HFFc6 (cell line): ENCODE measurements around the gene TTC31. TPM values are rescaled to one million over a fixed set of nuclear protein-coding genes. Genes with fewer than 3 reads are reported as not detected.
A peak's percentile ranks its signal among the peaks of the same experiment; 100 is the strongest.

Experiments used
- DNase-seq: peaks from one replicate; pipeline ENCODE4 v3.0.0-alpha.2; 2018
- H3K27ac Mint-ChIP-seq: 2 replicates; pipeline ENCODE4 v1.8.0; 2020; ENCODE audit warnings: mild to moderate bottlenecking, mixed read lengths
- H3K27me3 Mint-ChIP-seq: 2 replicates; pipeline ENCODE4 v1.8.0; 2021; ENCODE audit warnings: mild to moderate bottlenecking, moderate library complexity, mixed read lengths; ENCODE audit not compliant: insufficient read depth
- H3K36me3 Mint-ChIP-seq: 2 replicates; pipeline ENCODE4 v1.8.0; 2021; ENCODE audit warnings: low read depth, mixed read lengths
- H3K4me1 Mint-ChIP-seq: 2 replicates; pipeline ENCODE4 v1.8.0; 2020; ENCODE audit warnings: low read depth, mixed read lengths
- H3K4me3 Mint-ChIP-seq: 2 replicates; pipeline ENCODE4 v1.8.0; 2020; ENCODE audit warnings: mild to moderate bottlenecking, moderate library complexity, mixed read lengths
- H3K9me3 Mint-ChIP-seq: 2 replicates; pipeline ENCODE4 v1.8.0; 2020; ENCODE audit warnings: mild to moderate bottlenecking, mixed read lengths
- total RNA-seq, 6 experiments: library from RNA; stranded (reverse); fragmentation: NEBNext Ultra II Directional; extraction: Animal tissue kit (Norgen Biotek cat#: 25700); gene quantifications; 2 replicates in 1 of 6; 3 replicates in 5 of 6; pipeline ENCODE4 v1.2.3, GENCODE V29; 2021
- TF ChIP-seq, protein P1 (sequence below): fragments of 200-600 bp; sonication (generic); IDR thresholded peaks from 2 replicates; pipeline ENCODE4 v1.5.0; 2021; ENCODE audit warnings: antibody characterized with exemption, mild to moderate bottlenecking

Gene TTC31
- total RNA-seq, 6 experiments from 2014 or later: 14.3 to 17.4 (median 16.7) TPM

DNA sequence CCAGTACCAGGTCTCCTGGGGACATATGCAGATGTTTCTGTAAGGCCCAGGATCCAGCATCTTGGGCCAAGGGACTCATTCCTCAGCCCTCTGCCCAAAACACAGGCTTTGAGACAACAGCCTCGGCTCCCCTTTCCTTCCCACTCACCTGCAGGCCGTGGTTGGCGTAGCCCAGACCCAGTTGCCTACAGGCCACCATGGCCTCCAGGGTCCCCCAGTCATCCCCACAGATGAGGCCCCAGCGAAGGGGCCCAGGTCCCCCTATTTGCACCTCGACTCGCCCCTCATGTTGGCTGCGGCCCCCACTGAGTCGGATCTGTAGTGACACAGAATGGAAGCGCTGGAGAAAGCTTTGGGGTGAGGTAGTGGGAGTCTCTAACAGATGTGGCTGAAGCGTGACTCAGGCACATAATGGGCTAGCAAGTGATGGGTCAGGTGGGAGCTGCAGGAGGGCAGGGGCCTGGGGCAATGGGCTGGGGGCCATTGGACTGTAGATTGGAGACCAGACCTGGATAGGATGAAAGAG lies 52.6 kb downstream of the TTC31 start:
- Mint-ChIP-seq H3K4me1 (peaks cover 36% of the 10 kb centered on the region), H3K4me3 (no peak overlapping the region), H3K36me3 (peaks cover 9% of the 10 kb centered on the region), H3K9me3 (no peaks in the 10 kb centered on the region), H3K27me3 (no peaks in the 10 kb centered on the region), H3K27ac (no peak overlapping the region)
- TF ChIP-seq, protein P1, sequence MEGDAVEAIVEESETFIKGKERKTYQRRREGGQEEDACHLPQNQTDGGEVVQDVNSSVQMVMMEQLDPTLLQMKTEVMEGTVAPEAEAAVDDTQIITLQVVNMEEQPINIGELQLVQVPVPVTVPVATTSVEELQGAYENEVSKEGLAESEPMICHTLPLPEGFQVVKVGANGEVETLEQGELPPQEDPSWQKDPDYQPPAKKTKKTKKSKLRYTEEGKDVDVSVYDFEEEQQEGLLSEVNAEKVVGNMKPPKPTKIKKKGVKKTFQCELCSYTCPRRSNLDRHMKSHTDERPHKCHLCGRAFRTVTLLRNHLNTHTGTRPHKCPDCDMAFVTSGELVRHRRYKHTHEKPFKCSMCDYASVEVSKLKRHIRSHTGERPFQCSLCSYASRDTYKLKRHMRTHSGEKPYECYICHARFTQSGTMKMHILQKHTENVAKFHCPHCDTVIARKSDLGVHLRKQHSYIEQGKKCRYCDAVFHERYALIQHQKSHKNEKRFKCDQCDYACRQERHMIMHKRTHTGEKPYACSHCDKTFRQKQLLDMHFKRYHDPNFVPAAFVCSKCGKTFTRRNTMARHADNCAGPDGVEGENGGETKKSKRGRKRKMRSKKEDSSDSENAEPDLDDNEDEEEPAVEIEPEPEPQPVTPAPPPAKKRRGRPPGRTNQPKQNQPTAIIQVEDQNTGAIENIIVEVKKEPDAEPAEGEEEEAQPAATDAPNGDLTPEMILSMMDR: no peak
- no peak for DNase-seq

DNA sequence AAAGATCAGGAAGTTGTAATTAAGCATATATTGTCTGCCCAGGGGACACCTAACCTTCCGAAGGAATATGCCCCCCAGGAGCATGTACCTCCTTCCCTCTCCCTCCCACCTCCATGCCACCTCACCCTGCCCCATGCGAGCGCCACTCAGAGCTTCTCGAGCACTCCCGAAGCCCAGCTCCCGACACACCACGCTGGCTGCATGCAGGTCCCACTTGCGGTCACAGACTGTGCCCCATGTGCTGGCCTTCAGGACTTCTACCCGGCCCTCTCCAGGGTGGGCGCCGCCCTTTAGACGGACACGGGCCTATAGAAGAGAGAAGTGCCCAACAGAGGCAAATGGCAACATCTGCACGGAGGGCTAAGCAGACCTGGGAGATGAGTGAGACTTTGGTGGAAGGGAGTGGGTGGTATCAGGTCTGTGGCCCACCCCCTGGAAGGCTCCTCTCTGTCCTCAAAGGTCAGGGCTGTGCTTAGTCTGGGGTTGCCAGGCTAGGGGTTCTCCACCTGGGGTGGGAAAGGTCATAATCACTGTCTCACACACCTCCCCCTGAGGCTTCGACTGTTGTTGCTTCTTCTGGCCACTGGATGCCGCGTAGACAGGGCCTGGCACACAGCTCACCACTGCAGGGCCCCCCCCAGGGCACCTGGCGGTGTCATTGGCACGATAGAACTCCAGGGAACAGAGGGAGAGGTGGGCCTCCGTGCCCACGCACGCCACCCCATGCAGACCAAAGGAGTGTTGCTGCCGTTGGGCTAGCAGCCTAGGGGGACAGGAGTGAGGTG lies 53.5 kb downstream of the TTC31 start:
- Mint-ChIP-seq H3K36me3 (peaks cover 9% of the 10 kb centered on the region), H3K27me3 (no peaks in the 10 kb centered on the region)

DNA sequence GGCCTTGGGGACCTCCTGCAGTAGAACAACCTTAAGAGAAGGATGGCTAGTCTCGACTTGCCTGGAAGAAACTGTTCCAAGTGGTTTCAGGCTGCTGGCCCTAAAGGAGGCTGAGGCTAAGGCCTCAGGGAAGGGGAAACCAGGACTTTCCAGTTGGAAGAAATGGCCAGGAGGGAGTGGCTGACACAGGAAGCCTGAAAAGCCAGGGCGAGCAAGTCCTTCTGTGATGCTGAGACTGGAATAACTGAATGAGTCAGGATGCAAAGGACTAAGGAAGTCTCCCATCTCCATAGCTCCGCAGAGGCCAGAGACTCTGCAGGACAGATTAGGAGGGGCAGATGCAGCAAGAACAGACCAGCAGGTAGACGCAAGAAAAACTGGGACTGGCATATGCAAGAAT lies 54.3 kb downstream of the TTC31 start:
- TF ChIP-seq, protein P1: no peak
- H3K27ac Mint-ChIP-seq: peak overlapping the region; percentile 65
- peak; percentile 19 for DNase-seq
- H3K4me1 Mint-ChIP-seq: peaks cover 20% of the 10 kb centered on the region
- no peaks in the 10 kb centered on the region for H3K9me3 Mint-ChIP-seq
- H3K36me3 Mint-ChIP-seq: peaks cover 6% of the 10 kb centered on the region
- H3K4me3 Mint-ChIP-seq: no peak overlapping the region
- no peaks in the 10 kb centered on the region for H3K27me3 Mint-ChIP-seq

More for the DNA sequence above, 53.5 kb downstream of the TTC31 start:
- TF ChIP-seq, protein P1: 0 out of 2 replicates have a peak, but pooled peaks have one; percentile 13
- no peak for DNase-seq
- peaks cover 28% of the 10 kb centered on the region for H3K4me1 Mint-ChIP-seq
- no peak overlapping the region; the same call in 1 of the 2 replicates for H3K27ac Mint-ChIP-seq
- H3K9me3 Mint-ChIP-seq: no peaks in the 10 kb centered on the region
- H3K4me3 Mint-ChIP-seq: no peak overlapping the region

DNA sequence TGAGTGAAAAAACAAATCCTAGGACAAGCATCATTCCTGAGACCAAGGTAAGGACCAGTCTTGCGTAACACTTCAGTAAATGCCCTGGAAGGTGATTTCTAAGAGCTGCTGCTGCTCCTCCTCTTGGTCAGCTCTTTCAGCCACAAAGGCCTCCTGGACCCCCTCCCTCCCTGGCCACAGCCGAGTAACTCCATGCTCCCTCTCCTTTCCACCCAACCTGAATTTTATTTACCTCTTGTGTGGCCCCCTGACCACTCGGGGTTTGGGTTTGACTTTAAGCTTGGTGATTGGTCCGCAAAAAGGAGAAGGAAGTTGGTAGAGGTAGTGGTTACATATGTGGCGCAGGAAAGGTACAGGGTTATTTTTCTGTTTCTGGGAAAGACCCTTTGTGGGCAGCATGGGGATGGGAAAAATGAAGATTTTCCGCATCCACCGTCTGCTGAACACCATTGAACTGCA lies 56.0 kb downstream of the TTC31 start:
- TF ChIP-seq, protein P1: no peak
- H3K27me3 Mint-ChIP-seq: no peaks in the 10 kb centered on the region
- no peaks in the 10 kb centered on the region; the same call in 1 of the 2 replicates for H3K36me3 Mint-ChIP-seq
- no peak overlapping the region for H3K27ac Mint-ChIP-seq
- H3K4me1 Mint-ChIP-seq: peaks cover 13% of the 10 kb centered on the region
- H3K4me3 Mint-ChIP-seq: no peak overlapping the region
- DNase-seq: no peak
- H3K9me3 Mint-ChIP-seq: no peaks in the 10 kb centered on the region

DNA sequence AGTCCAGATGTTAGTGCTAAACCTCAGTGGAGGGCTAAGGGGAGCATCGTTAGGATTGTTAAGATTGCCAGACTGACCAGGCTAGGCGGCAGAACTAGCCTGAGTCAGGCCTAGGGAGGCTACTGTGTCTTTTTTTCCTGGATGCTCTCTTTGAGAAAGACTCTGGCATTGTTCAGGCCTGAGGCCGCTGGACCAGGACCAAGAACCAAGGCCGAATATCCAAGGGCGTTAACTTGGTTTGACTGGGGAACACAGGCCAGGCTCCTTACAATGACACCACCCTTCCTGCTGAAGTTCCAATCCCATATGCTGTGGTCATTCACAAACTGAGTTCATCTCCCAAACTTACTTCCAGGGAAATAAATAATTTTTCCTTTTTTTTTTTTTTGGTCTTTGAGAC lies 57.4 kb downstream of the TTC31 start:
- Mint-ChIP-seq H3K9me3 (no peaks in the 10 kb centered on the region), H3K36me3 (peaks cover 5% of the 10 kb centered on the region), H3K27me3 (no peaks in the 10 kb centered on the region), H3K27ac (no peak overlapping the region), H3K4me3 (no peak overlapping the region), H3K4me1 (peaks cover 13% of the 10 kb centered on the region)
- no peak for DNase-seq
- TF ChIP-seq, protein P1: no peak
